H1 (cell line): ENCODE data around the gene ARFRP1. TPM values are rescaled to one million over a fixed set of nuclear protein-coding genes. Genes with fewer than 3 reads are reported as not detected.
A peak's percentile ranks its signal among the peaks of the same experiment; 100 is the strongest.

Experiments
- CTCF ChIA-PET: fragments of 300-600 bp; sonication (Branson Sonifier 250); formaldehyde crosslinking; loops from one replicate; lab custom pipeline; 2021; ENCODE audit not compliant: partially characterized antibody; lab: Charles Lee
- POLR2A ChIA-PET: fragments of 300-600 bp; sonication (Branson Sonifier 250); formaldehyde crosslinking; loops from one replicate; lab custom pipeline; 2021; ENCODE audit warnings: inconsistent platforms; ENCODE audit not compliant: partially characterized antibody; lab: Charles Lee
- DNase-seq, 2 experiments: peaks; one replicate each; pipeline versions ENCODE4 v3.0.0 to v3.0.0-alpha.2; 2010 to 2022; ENCODE audit warnings: low spot score in 2 of 2, low read depth in 1 of 2, mixed read lengths in 1 of 2
- FAIRE-seq: peaks from 2 replicates; lab custom pipeline; 2011; peaks lifted over from hg19 to GRCh38; lab: Jason Lieb, UNC
- H2AFZ ChIP-seq: 2 replicates; pipeline ENCODE4 v1.8.1; 2012; ENCODE audit warnings: low read length, inconsistent platforms
- H2AK5ac ChIP-seq: 2 replicates; pipeline ENCODE4 v1.6.1; 2013; ENCODE audit warnings: low read depth, low read length
- H2BK120ac ChIP-seq: replicated peaks from 2 replicates; pipeline ENCODE3; 2013; ENCODE audit warnings: low read depth, low read length, inconsistent platforms
- H2BK12ac ChIP-seq: 2 replicates; pipeline ENCODE4 v1.6.1; 2013; ENCODE audit warnings: low read depth, low read length
- H2BK15ac ChIP-seq: 2 replicates; pipeline ENCODE4 v1.6.1; 2013; ENCODE audit warnings: low read length
- H2BK20ac ChIP-seq: 2 replicates; pipeline ENCODE4 v1.6.1; 2013; ENCODE audit warnings: low read length
- H2BK5ac ChIP-seq: 2 replicates; pipeline ENCODE4 v1.6.1; 2013; ENCODE audit warnings: low read depth, low read length
- H3K14ac ChIP-seq: 2 replicates; pipeline ENCODE4 v1.6.1; 2013; ENCODE audit warnings: inconsistent platforms; ENCODE audit not compliant: insufficient read length
- H3K18ac ChIP-seq: 2 replicates; pipeline ENCODE4 v1.6.1; 2013; ENCODE audit warnings: low read length; ENCODE audit errors: extremely low read depth
- H3K23ac ChIP-seq: 2 replicates; pipeline ENCODE4 v1.6.1; 2013; ENCODE audit warnings: inconsistent platforms; ENCODE audit not compliant: insufficient read length
- H3K23me2 ChIP-seq: 2 replicates; pipeline ENCODE4 v1.6.1; 2013; ENCODE audit warnings: low read depth, low read length
- H3K27ac ChIP-seq: 2 replicates; pipeline ENCODE4 v1.6.1; 2011; ENCODE audit warnings: low read depth, low read length, inconsistent platforms
- H3K27me3 ChIP-seq, 4 experiments: replicated peaks in 1 of 4; 1 replicate in 1 of 4; 2 replicates in 3 of 4; pipeline versions ENCODE4 v1.6.1 to v1.8.1; 2011 to 2013; ENCODE audit warnings: low read length in 3 of 4, mild to moderate bottlenecking in 3 of 4, inconsistent platforms in 2 of 4, mixed read lengths in 2 of 4, moderate library complexity in 1 of 4; ENCODE audit not compliant: control insufficient read depth in 3 of 4, insufficient read depth in 3 of 4; ENCODE audit errors: extremely low read depth in 1 of 4
- H3K36me3 ChIP-seq, 4 experiments: 2 replicates each; pipeline versions ENCODE4 v1.6.1 to v1.8.1; 2011 to 2013; ENCODE audit warnings: mild to moderate bottlenecking in 4 of 4, low read length in 3 of 4, moderate library complexity in 2 of 4, control low read depth in 1 of 4, inconsistent platforms in 1 of 4; ENCODE audit not compliant: insufficient read depth in 4 of 4, control insufficient read depth in 2 of 4
- H3K4ac ChIP-seq: replicated peaks from 2 replicates; pipeline ENCODE3; 2013; ENCODE audit warnings: low read length, low read depth, mixed read lengths, inconsistent platforms; ENCODE audit not compliant: insufficient read length
- H3K4me1 ChIP-seq, 4 experiments: replicated peaks in 1 of 4; 1 replicate in 1 of 4; 2 replicates in 3 of 4; pipeline versions ENCODE4 v1.6.1 to v1.8.1; 2011 to 2013; ENCODE audit warnings: low read length in 3 of 4, inconsistent platforms in 2 of 4, mixed read lengths in 1 of 4; ENCODE audit not compliant: insufficient read depth in 4 of 4, control insufficient read depth in 3 of 4
- H3K4me2 ChIP-seq, 2 experiments: 2 replicates each; pipeline versions ENCODE4 v1.6.1 to v1.8.1; 2011 to 2013; ENCODE audit warnings: low read depth in 2 of 2, low read length in 2 of 2, control low read depth in 1 of 2, inconsistent platforms in 1 of 2, mild to moderate bottlenecking in 1 of 2; ENCODE audit not compliant: insufficient read depth in 1 of 2
- H3K4me3 ChIP-seq, 4 experiments: fragments of 200-600, 300-600 bp in 1 of 4; sonication (generic), shearing (Covaris generic), sonication (Bioruptor Twin) in 1 of 4; 2 replicates each; pipeline versions ENCODE4 v1.5.1 to v1.8.1; 2011 to 2016; ENCODE audit warnings: low read length in 4 of 4, low read depth in 3 of 4, control low read depth in 2 of 4, inconsistent platforms in 2 of 4, mild to moderate bottlenecking in 2 of 4, mixed read lengths in 1 of 4, moderate library complexity in 1 of 4; ENCODE audit not compliant: insufficient read depth in 2 of 4; ENCODE audit errors: extremely low read depth in 1 of 4
- H3K56ac ChIP-seq: replicated peaks from 2 replicates; pipeline ENCODE3; 2013; ENCODE audit warnings: low read depth, mild to moderate bottlenecking, mixed read lengths, low read length, inconsistent platforms; ENCODE audit not compliant: insufficient read length
- H3K79me1 ChIP-seq: 2 replicates; pipeline ENCODE4 v1.6.1; 2013; ENCODE audit warnings: low read depth, low read length, control low read depth
- H3K79me2 ChIP-seq, 2 experiments: 2 replicates each; pipeline versions ENCODE4 v1.6.1 to v1.8.1; 2012 to 2013; ENCODE audit warnings: low read length in 2 of 2, mild to moderate bottlenecking in 2 of 2, inconsistent platforms in 1 of 2; ENCODE audit not compliant: insufficient read depth in 2 of 2, control insufficient read depth in 1 of 2
- H3K9ac ChIP-seq, 4 experiments: replicated peaks in 1 of 4; 1 replicate in 1 of 4; 2 replicates in 3 of 4; pipeline versions ENCODE4 v1.6.1 to v1.8.1; 2011 to 2013; ENCODE audit warnings: low read depth in 3 of 4, low read length in 3 of 4, control low read depth in 2 of 4, mild to moderate bottlenecking in 2 of 4, moderate library complexity in 2 of 4, inconsistent platforms in 1 of 4; ENCODE audit errors: extremely low read depth in 1 of 4
- H3K9me3 ChIP-seq, 2 experiments: 2 replicates each; pipeline versions ENCODE4 v1.6.1 to v1.8.1; 2012 to 2013; ENCODE audit warnings: mild to moderate bottlenecking in 2 of 2, moderate library complexity in 2 of 2, control low read depth in 1 of 2, inconsistent platforms in 1 of 2, low read depth in 1 of 2, low read length in 1 of 2, mixed read lengths in 1 of 2; ENCODE audit not compliant: insufficient read depth in 2 of 2
- H4K20me1 ChIP-seq, 2 experiments: replicated peaks in 1 of 2; 2 replicates each; pipeline versions ENCODE3 to v1.8.1; 2011 to 2013; ENCODE audit warnings: inconsistent platforms in 2 of 2, low read length in 2 of 2, mild to moderate bottlenecking in 1 of 2; ENCODE audit not compliant: insufficient read depth in 2 of 2, control insufficient read depth in 1 of 2
- H4K5ac ChIP-seq: 2 replicates; pipeline ENCODE4 v1.6.1; 2013; ENCODE audit warnings: low read length, low read depth, mixed read lengths, inconsistent platforms; ENCODE audit not compliant: insufficient read length
- H4K8ac ChIP-seq: 2 replicates; pipeline ENCODE4 v1.8.0; 2013; ENCODE audit warnings: mild to moderate bottlenecking, moderate library complexity, low read length, inconsistent platforms; ENCODE audit not compliant: insufficient read depth; ENCODE audit errors: extremely low read depth
- H4K91ac ChIP-seq: replicated peaks from 2 replicates; pipeline ENCODE3; 2013; ENCODE audit warnings: low read length, mixed read lengths, inconsistent platforms; ENCODE audit not compliant: insufficient read length
- KDM1A ChIP-seq: fragments of 200-600, 300-600 bp; sonication (generic); IDR thresholded peaks from 2 replicates; pipeline ENCODE4 v1.7.1; 2016; ENCODE audit warnings: mild to moderate bottlenecking, low read length, borderline replicate concordance
- PHF8 ChIP-seq: fragments of 200-600 bp; sonication (generic); conservative IDR thresholded peaks from 2 replicates; pipeline ENCODE4 v1.7.1; 2012; ENCODE audit warnings: low read depth, mild to moderate bottlenecking, inconsistent platforms, low read length, moderate library complexity
- POLR2A ChIP-seq, 2 experiments: IDR thresholded peaks; 1 replicate in 1 of 2; 2 replicates in 1 of 2; pipeline ENCODE4 v1.6.1; 2011; ENCODE audit warnings: low read depth in 2 of 2, low read length in 2 of 2, mild to moderate bottlenecking in 2 of 2; ENCODE audit errors: control extremely low read depth in 1 of 2
- POLR2AphosphoS5 ChIP-seq: IDR thresholded peaks from 2 replicates; pipeline ENCODE4 v1.6.1; 2011; ENCODE audit warnings: low read depth, low read length
- TBP ChIP-seq: IDR thresholded peaks from 2 replicates; pipeline ENCODE4 v1.6.1; 2011; ENCODE audit warnings: low read depth, low read length, improper control_type of control experiment
- WGBS, 2 experiments: shearing (Covaris generic) in 1 of 2; methylation state at CpG; one replicate each; pipeline versions ENCODE4 v1.1.6 to v1.1.7; 2013 to 2015; ENCODE audit warnings: low lambda C conversion rate in 2 of 2, mixed read lengths in 2 of 2, inconsistent platforms in 1 of 2, low coverage in 1 of 2, missing lambda C conversion rate in 1 of 2; ENCODE audit not compliant: insufficient replicate concordance in 2 of 2, insufficient coverage in 1 of 2, insufficient read length in 1 of 2; ENCODE audit errors: extremely low coverage in 1 of 2, missing lambda C conversion rate in 1 of 2; 5-methylcytosine and 5-hydroxymethylcytosine counted together
- polyA plus RNA-seq, 7 experiments: library from polyadenylated mRNA; depleted of rRNA in 3 of 7; stranded (reverse) in 5 of 7; unstranded in 2 of 7; fragments of >200 nt in 5 of 7; fragments of 200-250 nt in 2 of 7; gene quantifications; 1 replicate in 5 of 7; 2 replicates in 1 of 7; 4 replicates in 1 of 7; pipeline versions ENCODE4 v1.2.1 to v1.2.3, GENCODE V29; 2011 to 2013; ENCODE audit warnings: missing spikeins in 2 of 7, mixed read lengths in 2 of 7
- total RNA-seq: library from RNA; stranded (reverse); fragmentation: NEBNext Ultra II Directional; extraction: Animal tissue kit (Norgen Biotek cat#: 25700); gene quantifications from 2 replicates; pipeline ENCODE4 v1.2.1, GENCODE V29; 2021
- TF ChIP-seq, protein P1 (sequence below): IDR thresholded peaks from 2 replicates; pipeline ENCODE4 v1.6.1; 2012; ENCODE audit warnings: inconsistent platforms

ARFRP1 gene
- total and polyA plus RNA-seq, 2 of the 8 experiments (the other 6 are each of a cell fraction or from before 2014, with no cell fraction given), result 12.9 to 22.9 TPM

DNA sequence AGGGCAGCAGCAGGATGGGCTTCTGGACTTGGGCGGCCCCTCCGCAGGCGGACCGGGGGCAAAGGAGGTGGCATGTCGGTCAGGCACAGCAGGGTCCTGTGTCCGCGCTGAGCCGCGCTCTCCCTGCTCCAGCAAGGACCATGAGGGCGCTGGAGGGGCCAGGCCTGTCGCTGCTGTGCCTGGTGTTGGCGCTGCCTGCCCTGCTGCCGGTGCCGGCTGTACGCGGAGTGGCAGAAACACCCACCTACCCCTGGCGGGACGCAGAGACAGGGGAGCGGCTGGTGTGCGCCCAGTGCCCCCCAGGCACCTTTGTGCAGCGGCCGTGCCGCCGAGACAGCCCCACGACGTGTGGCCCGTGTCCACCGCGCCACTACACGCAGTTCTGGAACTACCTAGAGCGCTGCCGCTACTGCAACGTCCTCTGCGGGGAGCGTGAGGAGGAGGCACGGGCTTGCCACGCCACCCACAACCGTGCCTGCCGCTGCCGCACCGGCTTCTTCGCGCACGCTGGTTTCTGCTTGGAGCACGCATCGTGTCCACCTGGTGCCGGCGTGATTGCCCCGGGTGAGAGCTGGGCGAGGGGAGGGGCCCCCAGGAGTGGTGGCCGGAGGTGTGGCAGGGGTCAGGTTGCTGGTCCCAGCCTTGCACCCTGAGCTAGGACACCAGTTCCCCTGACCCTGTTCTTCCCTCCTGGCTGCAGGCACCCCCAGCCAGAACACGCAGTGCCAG is 11.0 kb downstream of the ARFRP1 start, which contains the start of gene TNFRSF6B:
Gene TNFRSF6B, plus strand, starts transcription at position 25 of the 729 bp plus-strand sequence. Its CDS starts 116 bp downstream, at position 141.
- H3K4me1 ChIP-seq, result peaks cover 0 to 12% (median 7%) of the 10 kb centered on the region in 4 experiments; a peak in 4 of 7 replicates
- H2AFZ ChIP-seq, result no peak within 1 kb of the TSS
- peak within 1 kb of the TSS; percentile 60 for H2BK5ac ChIP-seq
- H3K56ac ChIP-seq, result no peak within 1 kb of the TSS
- H3K4me2 ChIP-seq, result peak within 1 kb of the TSS; percentile 58 to 65
- TF ChIP-seq POLR2A (IDR thresholded peaks at IDR 0.05; ENCODE audit: control extremely low read depth in 1 of 2, low read depth in 2 of 2, low read length in 2 of 2) (peak in 1 of 2 experiments; percentile 57; a peak in 2 of 3 replicates), PHF8 (0 out of 2 replicates have a peak, but pooled peaks have one; percentile 8), KDM1A (0 out of 2 replicates have a peak, but pooled peaks have one; percentile 1), POLR2AphosphoS5 (peak; percentile 64), TBP (0 out of 2 replicates have a peak, but pooled peaks have one; percentile 13)
- TF ChIP-seq, protein P1, sequence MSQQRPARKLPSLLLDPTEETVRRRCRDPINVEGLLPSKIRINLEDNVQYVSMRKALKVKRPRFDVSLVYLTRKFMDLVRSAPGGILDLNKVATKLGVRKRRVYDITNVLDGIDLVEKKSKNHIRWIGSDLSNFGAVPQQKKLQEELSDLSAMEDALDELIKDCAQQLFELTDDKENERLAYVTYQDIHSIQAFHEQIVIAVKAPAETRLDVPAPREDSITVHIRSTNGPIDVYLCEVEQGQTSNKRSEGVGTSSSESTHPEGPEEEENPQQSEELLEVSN, result no peak
- no peaks in the 10 kb centered on the region for H3K79me2 ChIP-seq
- no peak within 1 kb of the TSS for H3K4ac ChIP-seq
- H4K20me1 ChIP-seq, result peaks cover 0 to 15% of the 10 kb centered on the region in 2 experiments
- H3K27me3 ChIP-seq, result no peaks in the 10 kb centered on the region
- POLR2A ChIA-PET, result interaction anchor here (0.6 to 4.2 kb wide), 16 partner anchors 9 to 213 kb away, joined by 3 to 49 read pairs (median 4); partner anchors contain the start of genes ARFRP1, GMEB2, LIME1 and RTEL1
- 0 out of 7 replicates have a peak within 1 kb of the TSS, but pooled peaks of 1 of the 4 experiments have one; percentile 2 for H3K9ac ChIP-seq
- H3K36me3 ChIP-seq, result peaks cover 0 to 3% (median 0%) of the 10 kb centered on the region in 4 experiments; a peak in 1 of 8 replicates
- H2BK120ac ChIP-seq, result no peak within 1 kb of the TSS
- H3K18ac ChIP-seq, result peak within 1 kb of the TSS; percentile 78
- no peak within 1 kb of the TSS for H2BK20ac ChIP-seq
- H3K27ac ChIP-seq, result no peak within 1 kb of the TSS
- H3K4me3 ChIP-seq, result peak within 1 kb of the TSS in 3 of 4 experiments; percentile 18 to 45 (median 32); a peak in 7 of 8 replicates
- H3K23ac ChIP-seq, result no peak within 1 kb of the TSS
- DNase-seq (peak in 1 of 2 experiments; percentile 78), FAIRE-seq (no peak)
- peak within 1 kb of the TSS; percentile 21 for H4K5ac ChIP-seq
- H2AK5ac ChIP-seq, result no peak within 1 kb of the TSS
- CTCF ChIA-PET, result interaction anchor here (0.6 to 2.4 kb wide), 7 partner anchors 11 to 159 kb away, joined by 3 to 8 read pairs (median 4); partner anchors contain the start of genes ARFRP1, PTK6 and ZGPAT
- H3K23me2 ChIP-seq, result peaks cover 8% of the 10 kb centered on the region; the same call in 1 of the 2 replicates
- no peaks in the 10 kb centered on the region; a peak in 1 of 4 replicates for H3K9me3 ChIP-seq
- H3K14ac ChIP-seq, result no peak within 1 kb of the TSS
- no peaks in the 10 kb centered on the region for H3K79me1 ChIP-seq
- peak within 1 kb of the TSS; percentile 95; the same call in 1 of the 2 replicates for H2BK15ac ChIP-seq
- H2BK12ac ChIP-seq, result peak within 1 kb of the TSS; percentile 17; the same call in 1 of the 2 replicates
- H4K8ac ChIP-seq, result peak within 1 kb of the TSS; percentile 95
- peak within 1 kb of the TSS; percentile 55 for H4K91ac ChIP-seq
- 40% methylated on average over 44 of the region's 52 CpGs; no CpG with 5 or more reads in 1 of the 2 experiments for whole genome bisulfite sequencing, 2 experiments
